GM10266 (cell line): Measurements from ENCODE around the gene YAF2.

ENCODE experiments used
- DNase-seq: peaks from one replicate; pipeline ENCODE4 v3.0.0; 2012; ENCODE audit errors: extremely low spot score
- CTCF ChIP-seq: IDR thresholded peaks from 2 replicates; pipeline ENCODE4 v1.5.1; 2012; ENCODE audit warnings: mild to moderate bottlenecking, low read depth; ENCODE audit not compliant: control insufficient read depth, insufficient read depth; ENCODE audit errors: missing control alignments

YAF2 gene

GRCh38 chr12:42162965-42163364 lies 75.1 kb downstream of the YAF2 start:
- no peak for DNase-seq
- no peak for TF ChIP-seq CTCF

GRCh38 chr12:42162193-42162592 lies 75.9 kb downstream of the YAF2 start:
- no peak for TF ChIP-seq CTCF
- no peak for DNase-seq

- DNase-seq, result no peak
- TF ChIP-seq CTCF, result no peak
These were observed 76.5 kb downstream of the YAF2 start for GRCh38 chr12:42161529-42161928.

- TF ChIP-seq CTCF, result no peak
- DNase-seq, result no peak
These were observed 81.8 kb downstream of the YAF2 start for GRCh38 chr12:42156232-42156631.

GRCh38 chr12:42145552-42146215 lies 92.4 kb downstream of the YAF2 start:
- DNase-seq, result no peak
- no peak for TF ChIP-seq CTCF

- TF ChIP-seq CTCF, result no peak
- DNase-seq, result no peak
These were observed 92.9 kb downstream of the YAF2 start for GRCh38 chr12:42145197-42145549.

GRCh38 chr12:42144408-42145196 lies 93.4 kb downstream of the YAF2 start, which contains the start of gene GXYLT1:
TSS of gene GXYLT1 (minus strand) at chr12:42144874. CDS start at chr12:42144646, 228 bp downstream.
- no peak for TF ChIP-seq CTCF
- peak; percentile 95 for DNase-seq
